ENCODE measurements around the gene EYS. TPM values are rescaled to one million over a fixed set of nuclear protein-coding genes. Genes with fewer than 3 reads are reported as not detected.
A peak's percentile ranks its signal among the peaks of the same experiment; 100 is the strongest.

Gene EYS
- total and polyA plus RNA-seq, 8 donors, result 0.24 to 0.85 (median 0.55) TPM

- no peak overlapping the region for H3K4me3 ChIP-seq
- no peaks in the 10 kb centered on the region for H3K4me1 ChIP-seq
- ATAC-seq, result no peak
- no peaks in the 10 kb centered on the region for H3K27me3 ChIP-seq
- no peak for DNase-seq
- TF ChIP-seq, protein P1, sequence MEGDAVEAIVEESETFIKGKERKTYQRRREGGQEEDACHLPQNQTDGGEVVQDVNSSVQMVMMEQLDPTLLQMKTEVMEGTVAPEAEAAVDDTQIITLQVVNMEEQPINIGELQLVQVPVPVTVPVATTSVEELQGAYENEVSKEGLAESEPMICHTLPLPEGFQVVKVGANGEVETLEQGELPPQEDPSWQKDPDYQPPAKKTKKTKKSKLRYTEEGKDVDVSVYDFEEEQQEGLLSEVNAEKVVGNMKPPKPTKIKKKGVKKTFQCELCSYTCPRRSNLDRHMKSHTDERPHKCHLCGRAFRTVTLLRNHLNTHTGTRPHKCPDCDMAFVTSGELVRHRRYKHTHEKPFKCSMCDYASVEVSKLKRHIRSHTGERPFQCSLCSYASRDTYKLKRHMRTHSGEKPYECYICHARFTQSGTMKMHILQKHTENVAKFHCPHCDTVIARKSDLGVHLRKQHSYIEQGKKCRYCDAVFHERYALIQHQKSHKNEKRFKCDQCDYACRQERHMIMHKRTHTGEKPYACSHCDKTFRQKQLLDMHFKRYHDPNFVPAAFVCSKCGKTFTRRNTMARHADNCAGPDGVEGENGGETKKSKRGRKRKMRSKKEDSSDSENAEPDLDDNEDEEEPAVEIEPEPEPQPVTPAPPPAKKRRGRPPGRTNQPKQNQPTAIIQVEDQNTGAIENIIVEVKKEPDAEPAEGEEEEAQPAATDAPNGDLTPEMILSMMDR (IDR thresholded peaks at IDR 0.05), result no peak
- intact Hi-C loops (cut with DNase I), result no loop called here
- no peaks in the 10 kb centered on the region for H3K9me3 ChIP-seq
- no peak overlapping the region for H3K27ac ChIP-seq
- H3K36me3 ChIP-seq, result no peaks in the 10 kb centered on the region
Observed at GRCh38 chr6:65231616-65232015, 475.4 kb downstream of the EYS start.

DNA sequence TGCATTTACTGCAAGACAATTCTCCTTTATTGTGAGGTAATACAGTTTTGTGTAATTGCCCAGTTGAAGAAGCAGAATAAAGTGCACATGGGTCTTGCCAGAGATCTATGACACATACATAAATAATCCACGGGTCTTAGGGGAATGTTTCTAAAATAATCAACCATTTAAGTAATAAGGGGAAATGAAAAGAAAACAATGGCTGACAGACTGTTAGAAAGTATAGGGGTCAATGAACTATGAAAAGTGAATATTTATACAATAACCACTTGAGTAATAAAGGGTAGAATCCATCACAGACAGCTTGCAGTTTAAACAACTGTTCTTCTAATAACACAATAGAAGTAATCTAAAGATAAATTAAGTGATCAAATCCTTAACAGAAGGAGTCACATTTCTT is 477.2 kb downstream of the EYS start:
- no peak overlapping the region for H3K4me3 ChIP-seq
- no peaks in the 10 kb centered on the region for H3K9me3 ChIP-seq
- ATAC-seq, result no peak
- H3K4me1 ChIP-seq, result no peaks in the 10 kb centered on the region
- TF ChIP-seq, protein P1 (IDR thresholded peaks at IDR 0.05), result no peak
- no peak overlapping the region for H3K27ac ChIP-seq
- peak in 1 of 4 donors; percentile 1 for DNase-seq
- H3K36me3 ChIP-seq, result no peaks in the 10 kb centered on the region
- intact Hi-C loops (cut with DNase I), result no loop called here
- no peaks in the 10 kb centered on the region for H3K27me3 ChIP-seq

DNA sequence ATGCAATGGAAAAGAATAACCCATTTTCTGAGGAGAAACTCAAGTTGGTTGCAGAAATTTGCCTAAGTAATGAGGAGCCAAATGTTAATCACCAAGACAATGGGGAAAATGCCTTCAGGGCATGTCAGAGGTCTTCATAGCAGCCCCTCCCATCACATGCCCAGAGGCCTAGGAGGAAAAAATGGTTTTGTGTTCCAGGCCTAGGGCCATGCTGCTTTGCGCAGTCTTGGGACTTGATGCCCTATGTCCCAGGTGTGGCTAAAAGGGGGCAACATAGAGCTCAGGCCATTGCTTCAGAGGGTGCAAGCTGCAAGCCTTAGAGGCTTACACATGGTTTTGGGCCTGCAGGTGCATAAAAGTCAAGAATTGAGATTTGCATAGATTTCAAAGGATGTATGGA is 485.9 kb downstream of the EYS start:
- Histone ChIP-seq H3K27ac (no peak overlapping the region), H3K4me1 (no peaks in the 10 kb centered on the region), H3K4me3 (no peak overlapping the region), H3K9me3 (peaks cover 0 to 24% of the 10 kb centered on the region in 2 donors), H3K27me3 (no peaks in the 10 kb centered on the region), H3K36me3 (no peaks in the 10 kb centered on the region)
- TF ChIP-seq, protein P1 (IDR thresholded peaks at IDR 0.05), result no peak
- intact Hi-C loops (cut with DNase I), result no loop called here
- ATAC-seq (no peak), DNase-seq (no peak)

- H3K4me1 ChIP-seq, result no peaks in the 10 kb centered on the region
- no peak for ATAC-seq
Observed at GRCh38 chr6:65202738-65203137, 504.3 kb downstream of the EYS start.

GRCh38 chr6:65199683-65200082 is 507.3 kb downstream of the EYS start:
- H3K27ac ChIP-seq, result no peak overlapping the region
- ATAC-seq, result no peak
- TF ChIP-seq, protein P1 (IDR thresholded peaks at IDR 0.05), result no peak
- peaks cover 0 to 14% of the 10 kb centered on the region in 2 donors for H3K9me3 ChIP-seq
- DNase-seq, result no peak
- intact Hi-C loops (cut with DNase I), result no loop called here
- H3K27me3 ChIP-seq, result no peaks in the 10 kb centered on the region
- H3K36me3 ChIP-seq, result no peaks in the 10 kb centered on the region
- no peak overlapping the region for H3K4me3 ChIP-seq
- no peaks in the 10 kb centered on the region for H3K4me1 ChIP-seq

More at GRCh38 chr6:65202738-65203137, 504.3 kb downstream of the EYS start:
- no peaks in the 10 kb centered on the region for H3K36me3 ChIP-seq
- intact Hi-C loops (cut with DNase I), result no loop called here
- H3K9me3 ChIP-seq, result peaks cover 0 to 14% of the 10 kb centered on the region in 2 donors
- no peak overlapping the region for H3K27ac ChIP-seq
- peak in 1 of 4 donors; percentile 9 for DNase-seq
- TF ChIP-seq, protein P1 (IDR thresholded peaks at IDR 0.05), result no peak
- no peak overlapping the region for H3K4me3 ChIP-seq
- H3K27me3 ChIP-seq, result no peaks in the 10 kb centered on the region

Measured in left lung (tissue), 10 donors.